HEK293 (cell line): Measurements from ENCODE around the gene ZNF763.

Experiments
- CTCF ChIA-PET: fragments of 350-600 bp; formaldehyde crosslinking; extraction: SDS; loops from one replicate; lab custom pipeline; 2021; ENCODE audit warnings: antibody characterized with exemption; lab: Yijun Ruan, JAX
- POLR2A ChIA-PET: fragments of 300-600 bp; formaldehyde crosslinking; extraction: SDS; loops from one replicate; lab custom pipeline; 2020; ENCODE audit warnings: antibody characterized with exemption, inconsistent platforms; lab: Yijun Ruan, JAX
- H3K27ac ChIP-seq: fragments of 200-500 bp; sonication (Bioruptor generic); 2 replicates; pipeline ENCODE4 v1.5.1; 2014; ENCODE audit warnings: low read depth, low read length, control low read depth, inconsistent platforms; ENCODE audit errors: extremely low read depth
- H3K36me3 ChIP-seq, 2 experiments: fragments of 200-500 bp in 1 of 2; sonication (Bioruptor generic) in 1 of 2; 1 replicate in 1 of 2; 2 replicates in 1 of 2; pipeline ENCODE4 v1.5.1; 2014 to 2017; ENCODE audit warnings: inconsistent platforms in 2 of 2, low read length in 2 of 2; ENCODE audit not compliant: control insufficient read depth in 2 of 2, insufficient read depth in 1 of 2
- H3K4me1 ChIP-seq: fragments of 200-500 bp; sonication (Bioruptor generic); 2 replicates; pipeline ENCODE4 v1.5.1; 2014; ENCODE audit warnings: mild to moderate bottlenecking, low read length, inconsistent platforms; ENCODE audit not compliant: control insufficient read depth, insufficient read depth
- H3K4me3 ChIP-seq: 2 replicates; pipeline ENCODE4 v1.5.1; 2011; ENCODE audit warnings: low read depth, mild to moderate bottlenecking, control low read depth, low read length, moderate library complexity
- H3K9me3 ChIP-seq: fragments of 200-500 bp; sonication (Bioruptor generic); 2 replicates; pipeline ENCODE4 v1.5.1; 2014; ENCODE audit warnings: low read depth, low read length, inconsistent platforms; ENCODE audit not compliant: control insufficient read depth, insufficient read depth
- SETDB1 ChIP-seq: IDR thresholded peaks from one replicate; pipeline ENCODE4 v1.6.1; 2017; ENCODE audit warnings: mild to moderate bottlenecking, low read length, moderate library complexity, mixed read lengths; ENCODE audit not compliant: insufficient read length
- ZNF274 ChIP-seq, 2 experiments: fragments of 200-500 bp in 1 of 2; fragments of 450-650 bp in 1 of 2; sonication (Bioruptor generic) in 1 of 2; formaldehyde crosslinking in 1 of 2; IDR thresholded peaks; 2 replicates each; pipeline versions ENCODE4 v1.5.1 to v1.6.1; 2014 to 2016; ENCODE audit warnings: borderline replicate concordance in 1 of 2, inconsistent platforms in 1 of 2, low read length in 1 of 2, missing biosample characterization in 1 of 2, missing genetic modification characterization in 1 of 2
- ZNF555 ChIP-seq: fragments of 450-650 bp; formaldehyde crosslinking; conservative IDR thresholded peaks from 2 replicates; pipeline ENCODE4 v1.5.1; 2017; ENCODE audit warnings: missing biosample characterization, mild to moderate bottlenecking, missing genetic modification characterization, inconsistent platforms

Gene ZNF763

DNA sequence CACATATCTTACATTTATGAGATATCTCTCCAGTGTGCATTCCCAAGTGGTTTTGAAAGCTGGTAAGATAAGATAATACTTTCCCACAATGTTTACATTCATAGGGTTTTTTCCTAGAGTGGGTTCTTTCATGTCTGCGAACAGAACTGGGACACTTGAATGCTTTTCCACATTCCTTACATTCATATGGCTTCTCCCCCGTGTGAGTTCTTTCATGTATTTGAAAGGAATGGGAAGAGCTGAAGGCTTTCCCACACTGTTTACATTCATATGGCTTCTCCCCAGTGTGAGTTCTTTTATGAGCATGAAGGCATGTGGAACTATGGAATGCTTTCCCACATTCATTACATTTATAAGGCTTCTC is 50.9 kb downstream of the ZNF763 start:
- ChIA-PET CTCF (no interaction called here), POLR2A (no interaction called here)
- peak; percentile 82 for TF ChIP-seq SETDB1
- TF ChIP-seq ZNF274 (IDR thresholded peaks at IDR 0.05; ENCODE audit: low read length), result no peak
- peak; percentile 89; the same call in 1 of the 2 replicates for TF ChIP-seq ZNF274 (tag by site-specific recombination; IDR thresholded peaks at IDR 0.05; ENCODE audit: borderline replicate concordance)
- TF ChIP-seq ZNF555 (tag by site-specific recombination), result no peak
- Histone ChIP-seq H3K27ac (no peak overlapping the region), H3K9me3 (no peaks in the 10 kb centered on the region), H3K36me3 (peaks cover 0 to 38% of the 10 kb centered on the region in 2 experiments; a peak in 1 of 3 replicates), H3K4me3 (no peak overlapping the region), H3K4me1 (no peaks in the 10 kb centered on the region)
